ENCODE data around the gene PPP2R5C.

Gene PPP2R5C

GRCh38 chr14:101824339-101824727 lies 62.8 kb downstream of the PPP2R5C start:
- DNase-seq (no peak), ATAC-seq (no peak)
- Mint-ChIP-seq H3K27me3 (no peaks in the 10 kb centered on the region), H3K4me1 (peaks cover 81% of the 10 kb centered on the region), H3K9me3 (no peaks in the 10 kb centered on the region), H3K4me3 (peak overlapping the region; percentile 76 to 78), H3K27ac (peak overlapping the region; percentile 98)

- peak overlapping the region; percentile 60 to 78 for H3K4me3 Mint-ChIP-seq
- no peak for ATAC-seq
- peak overlapping the region; percentile 45 to 92 for H3K27ac Mint-ChIP-seq
- no peak for DNase-seq
- no peaks in the 10 kb centered on the region for H3K27me3 Mint-ChIP-seq
- H3K9me3 Mint-ChIP-seq, result no peaks in the 10 kb centered on the region
- peaks cover 85% of the 10 kb centered on the region for H3K4me1 Mint-ChIP-seq
Measured at GRCh38 chr14:101825797-101826196, 64.3 kb downstream of the PPP2R5C start.

GRCh38 chr14:101826351-101826750 lies 64.8 kb downstream of the PPP2R5C start:
- Mint-ChIP-seq H3K9me3 (no peaks in the 10 kb centered on the region), H3K4me3 (peak overlapping the region; percentile 60 to 78), H3K27ac (peak overlapping the region; percentile 28 to 92), H3K4me1 (peaks cover 88% of the 10 kb centered on the region), H3K27me3 (no peaks in the 10 kb centered on the region)
- DNase-seq, result no peak
- no peak for ATAC-seq

GRCh38 chr14:101827286-101827685 lies 65.8 kb downstream of the PPP2R5C start:
- ATAC-seq, result no peak
- Mint-ChIP-seq H3K4me3 (peak overlapping the region; percentile 34 to 36), H3K4me1 (peaks cover 88% of the 10 kb centered on the region), H3K27me3 (no peaks in the 10 kb centered on the region), H3K9me3 (no peaks in the 10 kb centered on the region), H3K27ac (no peak overlapping the region)
- DNase-seq, result no peak

- Mint-ChIP-seq H3K4me1 (peaks cover 90% of the 10 kb centered on the region), H3K27me3 (no peaks in the 10 kb centered on the region), H3K27ac (peak overlapping the region; percentile 14 to 29), H3K4me3 (peak overlapping the region; percentile 34 to 36), H3K9me3 (no peaks in the 10 kb centered on the region)
- ATAC-seq, result no peak
- no peak for DNase-seq
Measured at GRCh38 chr14:101828046-101828445, 66.5 kb downstream of the PPP2R5C start.

GRCh38 chr14:101830271-101830670 lies 68.8 kb downstream of the PPP2R5C start:
- H3K4me3 Mint-ChIP-seq, result no peak overlapping the region
- no peak for ATAC-seq
- peaks cover 97% of the 10 kb centered on the region for H3K4me1 Mint-ChIP-seq
- H3K9me3 Mint-ChIP-seq, result no peaks in the 10 kb centered on the region
- DNase-seq, result no peak
- peak overlapping the region; percentile 13 to 68 for H3K27ac Mint-ChIP-seq
- H3K27me3 Mint-ChIP-seq, result no peaks in the 10 kb centered on the region

- no peak overlapping the region for H3K4me3 Mint-ChIP-seq
- H3K27me3 Mint-ChIP-seq, result no peaks in the 10 kb centered on the region
- H3K27ac Mint-ChIP-seq, result no peak overlapping the region
- ATAC-seq (no peak), DNase-seq (no peak)
- no peaks in the 10 kb centered on the region for H3K9me3 Mint-ChIP-seq
- H3K4me1 Mint-ChIP-seq, result peaks cover 97% of the 10 kb centered on the region
Measured at GRCh38 chr14:101833045-101833444, 71.5 kb downstream of the PPP2R5C start.

- Mint-ChIP-seq H3K27me3 (no peaks in the 10 kb centered on the region), H3K27ac (no peak overlapping the region), H3K4me3 (peak overlapping the region in 1 of 2 donors; percentile 16), H3K9me3 (no peaks in the 10 kb centered on the region), H3K4me1 (peaks cover 97% of the 10 kb centered on the region)
- no peak for ATAC-seq
- DNase-seq, result no peak
Measured at GRCh38 chr14:101834397-101834796, 72.9 kb downstream of the PPP2R5C start.

GRCh38 chr14:101834800-101835547 lies 73.5 kb downstream of the PPP2R5C start:
- H3K27me3 Mint-ChIP-seq, result no peaks in the 10 kb centered on the region
- no peaks in the 10 kb centered on the region for H3K9me3 Mint-ChIP-seq
- H3K27ac Mint-ChIP-seq, result peak overlapping the region; percentile 6 to 12
- ATAC-seq (no peak), DNase-seq (no peak)
- peak overlapping the region in 1 of 2 donors; percentile 54 for H3K4me3 Mint-ChIP-seq
- H3K4me1 Mint-ChIP-seq, result peaks cover 97% of the 10 kb centered on the region

- Mint-ChIP-seq H3K27ac (peak overlapping the region in 1 of 2 donors; percentile 41), H3K9me3 (no peaks in the 10 kb centered on the region), H3K4me1 (peaks cover 97% of the 10 kb centered on the region), H3K4me3 (peak overlapping the region in 1 of 2 donors; percentile 15), H3K27me3 (no peaks in the 10 kb centered on the region)
- ATAC-seq, result no peak
- no peak for DNase-seq
Measured at GRCh38 chr14:101835566-101835965, 74.1 kb downstream of the PPP2R5C start.

- Mint-ChIP-seq H3K9me3 (no peaks in the 10 kb centered on the region), H3K27ac (peak overlapping the region in 1 of 2 donors; percentile 41), H3K4me3 (peak overlapping the region in 1 of 2 donors; percentile 34), H3K4me1 (peaks cover 98% of the 10 kb centered on the region), H3K27me3 (no peaks in the 10 kb centered on the region)
- no peak for DNase-seq
- no peak for ATAC-seq
Measured at GRCh38 chr14:101836135-101836534, 74.6 kb downstream of the PPP2R5C start.

- Mint-ChIP-seq H3K27me3 (no peaks in the 10 kb centered on the region), H3K4me1 (peaks cover 99% of the 10 kb centered on the region), H3K27ac (peak overlapping the region; percentile 54 to 55), H3K9me3 (no peaks in the 10 kb centered on the region), H3K4me3 (peak overlapping the region; percentile 54 to 71)
- DNase-seq (no peak), ATAC-seq (no peak)
Measured at GRCh38 chr14:101838476-101838875, 77.0 kb downstream of the PPP2R5C start.

- H3K4me1 Mint-ChIP-seq, result peaks cover 99% of the 10 kb centered on the region
- H3K9me3 Mint-ChIP-seq, result no peaks in the 10 kb centered on the region
- ATAC-seq (peak; percentile 89), DNase-seq (peak; percentile 39 to 60)
- H3K27me3 Mint-ChIP-seq, result no peaks in the 10 kb centered on the region
- H3K27ac Mint-ChIP-seq, result peak overlapping the region; percentile 95 to 96
- H3K4me3 Mint-ChIP-seq, result peak overlapping the region; percentile 70 to 71
Measured at GRCh38 chr14:101839236-101839635, 77.7 kb downstream of the PPP2R5C start.

- DNase-seq, result no peak
- no peaks in the 10 kb centered on the region for H3K27me3 Mint-ChIP-seq
- H3K4me1 Mint-ChIP-seq, result peaks cover 99% of the 10 kb centered on the region
- peak overlapping the region; percentile 21 to 95 for H3K27ac Mint-ChIP-seq
- H3K9me3 Mint-ChIP-seq, result no peaks in the 10 kb centered on the region
- H3K4me3 Mint-ChIP-seq, result peak overlapping the region; percentile 70 to 71
- ATAC-seq, result no peak
Measured at GRCh38 chr14:101839661-101840060, 78.2 kb downstream of the PPP2R5C start.

GRCh38 chr14:101840649-101841369 lies 79.3 kb downstream of the PPP2R5C start:
- Mint-ChIP-seq H3K4me1 (peaks cover 99% of the 10 kb centered on the region), H3K27me3 (no peaks in the 10 kb centered on the region), H3K4me3 (no peak overlapping the region), H3K9me3 (no peaks in the 10 kb centered on the region), H3K27ac (peak overlapping the region; percentile 50 to 85)
- DNase-seq, result no peak
- no peak for ATAC-seq

GRCh38 chr14:101843038-101843437 lies 81.5 kb downstream of the PPP2R5C start:
- DNase-seq (no peak), ATAC-seq (no peak)
- no peaks in the 10 kb centered on the region for H3K27me3 Mint-ChIP-seq
- no peaks in the 10 kb centered on the region for H3K9me3 Mint-ChIP-seq
- no peak overlapping the region for H3K4me3 Mint-ChIP-seq
- peaks cover 97% of the 10 kb centered on the region for H3K4me1 Mint-ChIP-seq
- H3K27ac Mint-ChIP-seq, result peak overlapping the region in 1 of 2 donors; percentile 44

Data from stimulated activated naive CD8-positive, alpha-beta T cell treated with anti-CD3 and anti-CD28 coated beads, Interleukin-15, amount 100 ng/mL, for 72 hours (primary cell).